H1 (cell line): ENCODE measurements around the gene ZBTB1. TPM values are rescaled to one million over a fixed set of nuclear protein-coding genes. Genes with fewer than 3 reads are reported as not detected.

Experiments used
- CTCF ChIA-PET: fragments of 300-600 bp; sonication (Branson Sonifier 250); formaldehyde crosslinking; loops from one replicate; lab custom pipeline; 2021; ENCODE audit not compliant: partially characterized antibody; lab: Charles Lee
- POLR2A ChIA-PET: fragments of 300-600 bp; sonication (Branson Sonifier 250); formaldehyde crosslinking; loops from one replicate; lab custom pipeline; 2021; ENCODE audit warnings: inconsistent platforms; ENCODE audit not compliant: partially characterized antibody; lab: Charles Lee
- DNase-seq, 2 experiments: peaks; one replicate each; pipeline versions ENCODE4 v3.0.0 to v3.0.0-alpha.2; 2010 to 2022; ENCODE audit warnings: low spot score in 2 of 2, low read depth in 1 of 2, mixed read lengths in 1 of 2
- FAIRE-seq: peaks from 2 replicates; lab custom pipeline; 2011; peaks lifted over from hg19 to GRCh38; lab: Jason Lieb, UNC
- H2AFZ ChIP-seq: 2 replicates; pipeline ENCODE4 v1.8.1; 2012; ENCODE audit warnings: low read length, inconsistent platforms
- H2AK5ac ChIP-seq: 2 replicates; pipeline ENCODE4 v1.6.1; 2013; ENCODE audit warnings: low read depth, low read length
- H2BK120ac ChIP-seq: replicated peaks from 2 replicates; pipeline ENCODE3; 2013; ENCODE audit warnings: low read depth, low read length, inconsistent platforms
- H2BK12ac ChIP-seq: 2 replicates; pipeline ENCODE4 v1.6.1; 2013; ENCODE audit warnings: low read depth, low read length
- H2BK15ac ChIP-seq: 2 replicates; pipeline ENCODE4 v1.6.1; 2013; ENCODE audit warnings: low read length
- H2BK20ac ChIP-seq: 2 replicates; pipeline ENCODE4 v1.6.1; 2013; ENCODE audit warnings: low read length
- H2BK5ac ChIP-seq: 2 replicates; pipeline ENCODE4 v1.6.1; 2013; ENCODE audit warnings: low read depth, low read length
- H3K14ac ChIP-seq: 2 replicates; pipeline ENCODE4 v1.6.1; 2013; ENCODE audit warnings: inconsistent platforms; ENCODE audit not compliant: insufficient read length
- H3K18ac ChIP-seq: 2 replicates; pipeline ENCODE4 v1.6.1; 2013; ENCODE audit warnings: low read length; ENCODE audit errors: extremely low read depth
- H3K23ac ChIP-seq: 2 replicates; pipeline ENCODE4 v1.6.1; 2013; ENCODE audit warnings: inconsistent platforms; ENCODE audit not compliant: insufficient read length
- H3K23me2 ChIP-seq: 2 replicates; pipeline ENCODE4 v1.6.1; 2013; ENCODE audit warnings: low read depth, low read length
- H3K27ac ChIP-seq: 2 replicates; pipeline ENCODE4 v1.6.1; 2011; ENCODE audit warnings: low read depth, low read length, inconsistent platforms
- H3K27me3 ChIP-seq, 4 experiments: replicated peaks in 1 of 4; 1 replicate in 1 of 4; 2 replicates in 3 of 4; pipeline versions ENCODE4 v1.6.1 to v1.8.1; 2011 to 2013; ENCODE audit warnings: low read length in 3 of 4, mild to moderate bottlenecking in 3 of 4, inconsistent platforms in 2 of 4, mixed read lengths in 2 of 4, moderate library complexity in 1 of 4; ENCODE audit not compliant: control insufficient read depth in 3 of 4, insufficient read depth in 3 of 4; ENCODE audit errors: extremely low read depth in 1 of 4
- H3K36me3 ChIP-seq, 4 experiments: 2 replicates each; pipeline versions ENCODE4 v1.6.1 to v1.8.1; 2011 to 2013; ENCODE audit warnings: mild to moderate bottlenecking in 4 of 4, low read length in 3 of 4, moderate library complexity in 2 of 4, control low read depth in 1 of 4, inconsistent platforms in 1 of 4; ENCODE audit not compliant: insufficient read depth in 4 of 4, control insufficient read depth in 2 of 4
- H3K4ac ChIP-seq: replicated peaks from 2 replicates; pipeline ENCODE3; 2013; ENCODE audit warnings: low read length, low read depth, mixed read lengths, inconsistent platforms; ENCODE audit not compliant: insufficient read length
- H3K4me1 ChIP-seq, 4 experiments: replicated peaks in 1 of 4; 1 replicate in 1 of 4; 2 replicates in 3 of 4; pipeline versions ENCODE4 v1.6.1 to v1.8.1; 2011 to 2013; ENCODE audit warnings: low read length in 3 of 4, inconsistent platforms in 2 of 4, mixed read lengths in 1 of 4; ENCODE audit not compliant: insufficient read depth in 4 of 4, control insufficient read depth in 3 of 4
- H3K4me2 ChIP-seq, 2 experiments: 2 replicates each; pipeline versions ENCODE4 v1.6.1 to v1.8.1; 2011 to 2013; ENCODE audit warnings: low read depth in 2 of 2, low read length in 2 of 2, control low read depth in 1 of 2, inconsistent platforms in 1 of 2, mild to moderate bottlenecking in 1 of 2; ENCODE audit not compliant: insufficient read depth in 1 of 2
- H3K4me3 ChIP-seq, 4 experiments: fragments of 200-600, 300-600 bp in 1 of 4; sonication (generic), shearing (Covaris generic), sonication (Bioruptor Twin) in 1 of 4; 2 replicates each; pipeline versions ENCODE4 v1.5.1 to v1.8.1; 2011 to 2016; ENCODE audit warnings: low read length in 4 of 4, low read depth in 3 of 4, control low read depth in 2 of 4, inconsistent platforms in 2 of 4, mild to moderate bottlenecking in 2 of 4, mixed read lengths in 1 of 4, moderate library complexity in 1 of 4; ENCODE audit not compliant: insufficient read depth in 2 of 4; ENCODE audit errors: extremely low read depth in 1 of 4
- H3K56ac ChIP-seq: replicated peaks from 2 replicates; pipeline ENCODE3; 2013; ENCODE audit warnings: low read depth, mild to moderate bottlenecking, mixed read lengths, low read length, inconsistent platforms; ENCODE audit not compliant: insufficient read length
- H3K79me1 ChIP-seq: 2 replicates; pipeline ENCODE4 v1.6.1; 2013; ENCODE audit warnings: low read depth, low read length, control low read depth
- H3K79me2 ChIP-seq, 2 experiments: 2 replicates each; pipeline versions ENCODE4 v1.6.1 to v1.8.1; 2012 to 2013; ENCODE audit warnings: low read length in 2 of 2, mild to moderate bottlenecking in 2 of 2, inconsistent platforms in 1 of 2; ENCODE audit not compliant: insufficient read depth in 2 of 2, control insufficient read depth in 1 of 2
- H3K9ac ChIP-seq, 4 experiments: replicated peaks in 1 of 4; 1 replicate in 1 of 4; 2 replicates in 3 of 4; pipeline versions ENCODE4 v1.6.1 to v1.8.1; 2011 to 2013; ENCODE audit warnings: low read depth in 3 of 4, low read length in 3 of 4, control low read depth in 2 of 4, mild to moderate bottlenecking in 2 of 4, moderate library complexity in 2 of 4, inconsistent platforms in 1 of 4; ENCODE audit errors: extremely low read depth in 1 of 4
- H3K9me3 ChIP-seq, 2 experiments: 2 replicates each; pipeline versions ENCODE4 v1.6.1 to v1.8.1; 2012 to 2013; ENCODE audit warnings: mild to moderate bottlenecking in 2 of 2, moderate library complexity in 2 of 2, control low read depth in 1 of 2, inconsistent platforms in 1 of 2, low read depth in 1 of 2, low read length in 1 of 2, mixed read lengths in 1 of 2; ENCODE audit not compliant: insufficient read depth in 2 of 2
- H4K20me1 ChIP-seq, 2 experiments: replicated peaks in 1 of 2; 2 replicates each; pipeline versions ENCODE3 to v1.8.1; 2011 to 2013; ENCODE audit warnings: inconsistent platforms in 2 of 2, low read length in 2 of 2, mild to moderate bottlenecking in 1 of 2; ENCODE audit not compliant: insufficient read depth in 2 of 2, control insufficient read depth in 1 of 2
- H4K5ac ChIP-seq: 2 replicates; pipeline ENCODE4 v1.6.1; 2013; ENCODE audit warnings: low read length, low read depth, mixed read lengths, inconsistent platforms; ENCODE audit not compliant: insufficient read length
- H4K8ac ChIP-seq: 2 replicates; pipeline ENCODE4 v1.8.0; 2013; ENCODE audit warnings: mild to moderate bottlenecking, moderate library complexity, low read length, inconsistent platforms; ENCODE audit not compliant: insufficient read depth; ENCODE audit errors: extremely low read depth
- H4K91ac ChIP-seq: replicated peaks from 2 replicates; pipeline ENCODE3; 2013; ENCODE audit warnings: low read length, mixed read lengths, inconsistent platforms; ENCODE audit not compliant: insufficient read length
- ASH2L ChIP-seq: fragments of 200-600, 300-600 bp; sonication (generic); IDR thresholded peaks from one replicate; pipeline ENCODE4 v1.7.1; 2017; ENCODE audit warnings: low read length
- ATF3 ChIP-seq: IDR thresholded peaks from 2 replicates; pipeline ENCODE4 v1.6.1; 2011; ENCODE audit warnings: low read depth, mild to moderate bottlenecking, low read length; ENCODE audit not compliant: insufficient read depth
- CBX8 ChIP-seq: fragments of 300-800, 300-1000 bp; sonication (generic); IDR thresholded peaks from 2 replicates; pipeline ENCODE4 v1.7.1; 2016; ENCODE audit warnings: low read depth, low read length, borderline replicate concordance
- CHD1 ChIP-seq: IDR thresholded peaks from 2 replicates; pipeline ENCODE4 v1.6.1; 2012; ENCODE audit warnings: low read depth, low read length, improper control_type of control experiment
- CHD2 ChIP-seq: IDR thresholded peaks from 2 replicates; pipeline ENCODE4 v1.6.1; 2012; ENCODE audit warnings: low read length, improper control_type of control experiment
- EZH2 ChIP-seq: fragments of 200-600 bp; sonication (generic); IDR thresholded peaks from 2 replicates; pipeline ENCODE4 v1.7.1; 2012; ENCODE audit warnings: low read depth, mild to moderate bottlenecking, moderate library complexity, low read length, inconsistent platforms; ENCODE audit not compliant: severe bottlenecking
- GTF2F1 ChIP-seq: IDR thresholded peaks from 2 replicates; pipeline ENCODE4 v1.6.1; 2012; ENCODE audit warnings: low read depth, low read length, improper control_type of control experiment, borderline replicate concordance
- NANOG ChIP-seq: IDR thresholded peaks from 2 replicates; pipeline ENCODE4 v1.6.1; 2011; ENCODE audit warnings: low read length, low read depth, mild to moderate bottlenecking, inconsistent platforms; ENCODE audit not compliant: insufficient read depth, poor library complexity, severe bottlenecking
- POLR2A ChIP-seq, 2 experiments: IDR thresholded peaks; 1 replicate in 1 of 2; 2 replicates in 1 of 2; pipeline ENCODE4 v1.6.1; 2011; ENCODE audit warnings: low read depth in 2 of 2, low read length in 2 of 2, mild to moderate bottlenecking in 2 of 2; ENCODE audit errors: control extremely low read depth in 1 of 2
- SAP30 ChIP-seq: fragments of 300-600 bp; sonication (generic); IDR thresholded peaks from 2 replicates; pipeline ENCODE4 v1.7.1; 2012; ENCODE audit warnings: low read length, moderate library complexity, mild to moderate bottlenecking, inconsistent platforms; ENCODE audit not compliant: insufficient read depth, insufficient replicate concordance
- SIRT6 ChIP-seq: IDR thresholded peaks from one replicate; pipeline ENCODE4 v1.7.1; 2012; ENCODE audit warnings: low read length, inconsistent platforms
- whole genome bisulfite sequencing, 2 experiments: shearing (Covaris generic) in 1 of 2; methylation state at CpG; one replicate each; pipeline versions ENCODE4 v1.1.6 to v1.1.7; 2013 to 2015; ENCODE audit warnings: low lambda C conversion rate in 2 of 2, mixed read lengths in 2 of 2, inconsistent platforms in 1 of 2, low coverage in 1 of 2, missing lambda C conversion rate in 1 of 2; ENCODE audit not compliant: insufficient replicate concordance in 2 of 2, insufficient coverage in 1 of 2, insufficient read length in 1 of 2; ENCODE audit errors: extremely low coverage in 1 of 2, missing lambda C conversion rate in 1 of 2; 5-methylcytosine and 5-hydroxymethylcytosine counted together
- polyA plus RNA-seq, 7 experiments: library from polyadenylated mRNA; depleted of rRNA in 3 of 7; stranded (reverse) in 5 of 7; unstranded in 2 of 7; fragments of >200 nt in 5 of 7; fragments of 200-250 nt in 2 of 7; gene quantifications; 1 replicate in 5 of 7; 2 replicates in 1 of 7; 4 replicates in 1 of 7; pipeline versions ENCODE4 v1.2.1 to v1.2.3, GENCODE V29; 2011 to 2013; ENCODE audit warnings: missing spikeins in 2 of 7, mixed read lengths in 2 of 7
- total RNA-seq: library from RNA; stranded (reverse); fragmentation: NEBNext Ultra II Directional; extraction: Animal tissue kit (Norgen Biotek cat#: 25700); gene quantifications from 2 replicates; pipeline ENCODE4 v1.2.1, GENCODE V29; 2021
- TF ChIP-seq, protein P1 (sequence below): IDR thresholded peaks from 2 replicates; pipeline ENCODE4 v1.6.1; 2012; ENCODE audit warnings: inconsistent platforms

The ZBTB1 gene
- total and polyA plus RNA-seq, 2 of the 8 experiments (the other 6 are each of a cell fraction or from before 2014, with no cell fraction given): 13.6 to 27.5 TPM

DNA sequence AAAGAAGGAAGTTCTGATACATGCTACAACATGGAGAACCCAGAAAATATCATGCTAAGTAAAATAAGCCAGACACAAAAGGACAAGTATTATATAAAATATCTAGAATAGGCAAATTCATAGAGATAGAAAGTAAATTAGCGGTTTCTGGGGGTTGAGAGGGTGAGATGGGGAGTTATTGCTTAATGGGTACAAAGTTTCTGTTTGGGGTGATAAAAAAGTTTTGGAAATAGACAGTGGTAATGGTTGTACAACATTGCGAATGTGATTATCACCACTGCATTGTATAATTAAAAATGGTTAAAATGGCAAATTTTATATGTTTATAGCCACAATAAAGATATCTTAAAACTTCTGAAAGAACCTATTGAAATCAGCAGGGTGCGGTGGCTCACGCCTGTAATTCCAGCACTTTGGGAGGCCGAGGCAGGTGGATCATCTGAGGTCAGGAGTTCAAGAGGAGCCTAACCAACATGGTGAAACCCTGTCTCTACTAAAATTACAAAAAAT is 15.9 kb upstream of the ZBTB1 start:
- Histone ChIP-seq H2BK5ac (no peak overlapping the region), H3K9me3 (no peaks in the 10 kb centered on the region), H3K27ac (no peak overlapping the region), H3K9ac (no peak overlapping the region), H3K27me3 (no peaks in the 10 kb centered on the region), H4K8ac (no peak overlapping the region), H3K4ac (no peak overlapping the region), H3K79me2 (no peaks in the 10 kb centered on the region), H3K56ac (no peak overlapping the region), H3K4me2 (no peak overlapping the region), H4K91ac (no peak overlapping the region), H3K79me1 (0 out of 2 replicates have a peak, but pooled peaks cover 4% of the 10 kb centered on the region), H3K4me3 (no peak overlapping the region), H3K36me3 (peaks cover 7 to 28% (median 15%) of the 10 kb centered on the region in 4 experiments; a peak in 7 of 8 replicates), H3K4me1 (no peaks in the 10 kb centered on the region), H3K14ac (no peak overlapping the region), H2BK15ac (no peak overlapping the region), H2BK120ac (no peak overlapping the region), H2AK5ac (no peak overlapping the region), H2AFZ (no peak overlapping the region), H3K18ac (no peak overlapping the region), H4K20me1 (no peaks in the 10 kb centered on the region), H4K5ac (no peak overlapping the region), H3K23me2 (no peaks in the 10 kb centered on the region), H2BK12ac (no peak overlapping the region), H3K23ac (no peak overlapping the region), H2BK20ac (no peak overlapping the region)
- ChIA-PET POLR2A (interaction anchor here (1.4 to 2.0 kb wide), 2 partner anchors 8 to 17 kb away, joined by 3 to 8 read pairs; partner anchors contain the start of gene ZBTB1), CTCF (interaction anchor here (1.4 to 3.7 kb wide), 3 partner anchors 10 to 59 kb away, joined by 3 to 16 read pairs (median 15); no protein-coding TSS in a partner anchor)
- FAIRE-seq (no peak), DNase-seq (no peak)
- 80% methylated on average over 5 of the region's 5 CpGs; no CpG with 5 or more reads in 1 of the 2 experiments for WGBS, 2 experiments
- no peak for TF ChIP-seq ASH2L
- TF ChIP-seq, protein P1, sequence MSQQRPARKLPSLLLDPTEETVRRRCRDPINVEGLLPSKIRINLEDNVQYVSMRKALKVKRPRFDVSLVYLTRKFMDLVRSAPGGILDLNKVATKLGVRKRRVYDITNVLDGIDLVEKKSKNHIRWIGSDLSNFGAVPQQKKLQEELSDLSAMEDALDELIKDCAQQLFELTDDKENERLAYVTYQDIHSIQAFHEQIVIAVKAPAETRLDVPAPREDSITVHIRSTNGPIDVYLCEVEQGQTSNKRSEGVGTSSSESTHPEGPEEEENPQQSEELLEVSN: no peak
- TF ChIP-seq SIRT6: no peak
- TF ChIP-seq ATF3: no peak
- TF ChIP-seq CHD1: no peak
- no peak for TF ChIP-seq CHD2
- TF ChIP-seq POLR2A (IDR thresholded peaks at IDR 0.05; ENCODE audit: control extremely low read depth in 1 of 2, low read depth in 2 of 2, low read length in 2 of 2): no peak
- TF ChIP-seq NANOG: no peak
- TF ChIP-seq EZH2: no peak
- TF ChIP-seq GTF2F1: no peak
- TF ChIP-seq CBX8: no peak
- TF ChIP-seq SAP30: no peak
